ENCODE results near the gene PHACTR3. TPM values are rescaled to one million over a fixed set of nuclear protein-coding genes. Genes with fewer than 3 reads are reported as not detected.

PHACTR3 gene
- total RNA-seq, 2 experiments from 2014 or later, result not detected

DNA sequence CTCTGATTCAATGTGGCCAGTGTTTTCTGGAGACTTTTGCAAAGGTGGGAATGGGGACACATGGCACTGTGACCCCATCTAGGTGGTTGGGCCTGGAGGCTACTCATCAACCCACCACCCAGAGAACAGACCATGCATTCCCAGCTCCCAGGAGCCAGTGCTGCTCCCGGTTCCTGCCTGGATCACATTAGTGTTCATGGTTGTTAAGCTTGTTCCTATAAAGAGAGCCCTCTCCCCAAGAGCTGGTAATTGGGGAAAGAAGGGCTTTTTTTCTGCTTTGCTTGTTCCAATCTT lies 102.0 kb downstream of the PHACTR3 start:
- Mint-ChIP-seq H3K27me3 (peaks cover 7% of the 10 kb centered on the region), H3K4me1 (ENCODE audit: low read depth) (no peaks in the 10 kb centered on the region), H3K4me3 (no peak overlapping the region), H3K36me3 (ENCODE audit: low read depth) (no peaks in the 10 kb centered on the region), H3K27ac (no peak overlapping the region), H3K9me3 (no peaks in the 10 kb centered on the region)
- ATAC-seq (no peak), DNase-seq (no peak)
- TF ChIP-seq, protein P1, sequence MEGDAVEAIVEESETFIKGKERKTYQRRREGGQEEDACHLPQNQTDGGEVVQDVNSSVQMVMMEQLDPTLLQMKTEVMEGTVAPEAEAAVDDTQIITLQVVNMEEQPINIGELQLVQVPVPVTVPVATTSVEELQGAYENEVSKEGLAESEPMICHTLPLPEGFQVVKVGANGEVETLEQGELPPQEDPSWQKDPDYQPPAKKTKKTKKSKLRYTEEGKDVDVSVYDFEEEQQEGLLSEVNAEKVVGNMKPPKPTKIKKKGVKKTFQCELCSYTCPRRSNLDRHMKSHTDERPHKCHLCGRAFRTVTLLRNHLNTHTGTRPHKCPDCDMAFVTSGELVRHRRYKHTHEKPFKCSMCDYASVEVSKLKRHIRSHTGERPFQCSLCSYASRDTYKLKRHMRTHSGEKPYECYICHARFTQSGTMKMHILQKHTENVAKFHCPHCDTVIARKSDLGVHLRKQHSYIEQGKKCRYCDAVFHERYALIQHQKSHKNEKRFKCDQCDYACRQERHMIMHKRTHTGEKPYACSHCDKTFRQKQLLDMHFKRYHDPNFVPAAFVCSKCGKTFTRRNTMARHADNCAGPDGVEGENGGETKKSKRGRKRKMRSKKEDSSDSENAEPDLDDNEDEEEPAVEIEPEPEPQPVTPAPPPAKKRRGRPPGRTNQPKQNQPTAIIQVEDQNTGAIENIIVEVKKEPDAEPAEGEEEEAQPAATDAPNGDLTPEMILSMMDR (IDR thresholded peaks at IDR 0.05), result no peak
- CTCF ChIA-PET, result no interaction called here
- intact Hi-C loops (cut with micrococcal nuclease), result no loop called here
- POLR2A ChIA-PET, result no interaction called here

DNA sequence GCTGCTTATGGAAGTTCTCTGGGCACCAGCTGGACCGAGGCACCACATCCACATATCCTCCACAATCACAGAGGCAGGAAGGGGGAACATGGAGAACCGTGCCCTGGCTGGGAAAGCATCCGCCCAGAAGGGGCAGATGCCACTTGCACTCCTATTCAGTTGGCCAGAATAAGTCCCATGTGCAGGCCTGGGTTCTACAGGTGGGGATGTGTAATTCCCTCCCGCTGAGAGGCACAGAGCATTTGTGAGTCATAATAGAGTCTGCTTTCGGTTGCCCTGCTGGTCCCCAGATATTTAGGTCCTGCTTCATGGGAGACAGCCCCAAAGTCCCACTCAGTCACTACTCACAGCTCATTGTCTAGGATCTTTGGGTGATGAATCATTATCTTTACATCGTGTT lies 104.0 kb downstream of the PHACTR3 start:
- CTCF ChIA-PET, result no interaction called here
- Mint-ChIP-seq H3K9me3 (peaks cover 9% of the 10 kb centered on the region), H3K4me3 (no peak overlapping the region), H3K27me3 (peaks cover 4% of the 10 kb centered on the region), H3K36me3 (ENCODE audit: low read depth) (no peaks in the 10 kb centered on the region), H3K27ac (no peak overlapping the region), H3K4me1 (ENCODE audit: low read depth) (no peaks in the 10 kb centered on the region)
- DNase-seq (no peak), ATAC-seq (no peak)
- TF ChIP-seq, protein P1 (IDR thresholded peaks at IDR 0.05), result no peak
- intact Hi-C loops (cut with micrococcal nuclease), result no loop called here
- POLR2A ChIA-PET, result no interaction called here

DNA sequence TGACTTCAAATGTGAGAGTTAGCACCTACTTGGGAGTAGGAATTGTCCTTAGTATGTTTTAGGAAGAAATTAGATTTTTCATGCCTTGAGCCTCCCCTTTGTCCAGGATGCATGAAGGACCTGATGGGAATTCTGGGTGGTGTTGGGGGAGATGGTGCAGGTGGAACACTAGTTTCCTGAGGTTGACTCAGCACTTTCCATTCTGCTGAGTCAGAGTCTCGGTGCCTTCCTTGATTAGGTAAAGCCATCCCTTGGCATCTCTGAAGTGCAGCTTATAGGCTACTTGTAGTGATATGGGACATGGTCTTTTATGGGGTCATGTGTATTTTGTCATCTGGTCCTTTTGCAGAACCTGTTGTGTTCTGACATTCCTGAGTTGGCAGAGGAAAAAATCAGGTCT lies 105.3 kb downstream of the PHACTR3 start:
- H3K36me3 Mint-ChIP-seq (ENCODE audit: low read depth), result no peaks in the 10 kb centered on the region
- H3K4me3 Mint-ChIP-seq, result no peak overlapping the region

DNA sequence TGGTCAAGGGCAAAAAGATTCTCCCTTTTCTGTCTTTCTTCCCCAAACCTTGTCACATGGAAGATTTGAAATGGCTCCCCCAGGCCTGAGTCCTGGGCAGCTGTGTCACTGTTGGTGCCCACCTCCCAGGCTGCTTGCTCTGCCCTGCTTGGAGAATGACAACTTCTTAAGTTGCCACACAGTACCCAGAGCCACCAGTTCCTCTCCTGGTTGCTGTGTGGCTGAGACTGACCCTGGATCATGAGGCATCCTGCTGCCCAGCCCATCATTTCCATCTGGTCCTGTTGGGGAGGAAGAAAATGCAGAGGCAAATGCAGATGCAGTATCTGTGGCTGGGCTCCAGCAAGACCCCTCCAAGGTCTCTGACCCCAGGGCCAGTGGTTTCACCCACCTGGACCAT lies 113.7 kb downstream of the PHACTR3 start:
- H3K4me3 Mint-ChIP-seq, result no peak overlapping the region
- DNase-seq (no peak), ATAC-seq (no peak)
- TF ChIP-seq, protein P1 (IDR thresholded peaks at IDR 0.05), result no peak
- POLR2A ChIA-PET, result no interaction called here
- intact Hi-C loops (cut with micrococcal nuclease), result no loop called here
- no peak overlapping the region for H3K27ac Mint-ChIP-seq
- H3K27me3 Mint-ChIP-seq, result peaks cover 8% of the 10 kb centered on the region
- H3K4me1 Mint-ChIP-seq (ENCODE audit: low read depth), result no peaks in the 10 kb centered on the region
- peaks cover 8% of the 10 kb centered on the region for H3K9me3 Mint-ChIP-seq
- H3K36me3 Mint-ChIP-seq (ENCODE audit: low read depth), result no peaks in the 10 kb centered on the region
- CTCF ChIA-PET, result no interaction called here

More for the DNA sequence above, 105.3 kb downstream of the PHACTR3 start:
- ChIA-PET CTCF (no interaction called here), POLR2A (interaction anchor here (1.1 kb wide), 1 partner anchor 11 kb away, joined by 4 read pairs; no protein-coding TSS in a partner anchor)
- peaks cover 4% of the 10 kb centered on the region for H3K27me3 Mint-ChIP-seq
- intact Hi-C loops (cut with micrococcal nuclease), result no loop called here
- ATAC-seq (no peak), DNase-seq (no peak)
- no peaks in the 10 kb centered on the region for H3K4me1 Mint-ChIP-seq (ENCODE audit: low read depth)
- peaks cover 14% of the 10 kb centered on the region for H3K9me3 Mint-ChIP-seq
- H3K27ac Mint-ChIP-seq, result no peak overlapping the region
- TF ChIP-seq, protein P1 (IDR thresholded peaks at IDR 0.05), result no peak

DNA sequence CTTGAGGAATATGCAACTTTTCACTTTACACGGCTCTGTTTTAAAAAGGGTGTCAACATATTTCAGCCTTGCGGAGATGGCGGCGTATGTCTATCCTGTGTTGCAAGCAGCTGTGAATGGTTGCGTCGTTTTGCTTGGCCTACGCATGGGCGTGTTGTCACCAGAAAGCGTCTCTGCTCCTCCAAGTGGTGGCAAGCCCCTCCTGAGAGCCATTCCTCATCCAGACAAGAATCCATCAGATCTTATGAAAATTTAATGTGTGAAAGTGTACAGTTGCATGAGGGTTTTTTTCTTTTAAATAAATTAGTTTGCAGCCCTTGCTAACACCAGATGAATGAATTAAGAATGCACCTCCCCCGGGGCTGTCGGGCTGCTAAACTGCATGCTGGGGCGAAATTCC lies 114.4 kb downstream of the PHACTR3 start:
- no peak overlapping the region for H3K4me3 Mint-ChIP-seq
- peaks cover 6% of the 10 kb centered on the region for H3K27me3 Mint-ChIP-seq
- TF ChIP-seq, protein P1 (IDR thresholded peaks at IDR 0.05), result no peak
- ChIA-PET POLR2A (no interaction called here), CTCF (no interaction called here)
- no peak overlapping the region for H3K27ac Mint-ChIP-seq
- peaks cover under 1% of the 10 kb centered on the region for H3K9me3 Mint-ChIP-seq
- no peaks in the 10 kb centered on the region for H3K4me1 Mint-ChIP-seq (ENCODE audit: low read depth)
- no peak for ATAC-seq
- no peak for DNase-seq
- H3K36me3 Mint-ChIP-seq (ENCODE audit: low read depth), result no peaks in the 10 kb centered on the region
- intact Hi-C loops (cut with micrococcal nuclease), result no loop called here

All from activated CD8-positive, alpha-beta T cell treated with anti-CD3 and anti-CD28 coated beads for 36 hours (primary cell).